Measurements from ENCODE around the gene LCE1F. TPM values are rescaled to one million over a fixed set of nuclear protein-coding genes. Genes with fewer than 3 reads are reported as not detected.

Gene LCE1F
- polyA plus RNA-seq, 5 donors, result not detected

DNA sequence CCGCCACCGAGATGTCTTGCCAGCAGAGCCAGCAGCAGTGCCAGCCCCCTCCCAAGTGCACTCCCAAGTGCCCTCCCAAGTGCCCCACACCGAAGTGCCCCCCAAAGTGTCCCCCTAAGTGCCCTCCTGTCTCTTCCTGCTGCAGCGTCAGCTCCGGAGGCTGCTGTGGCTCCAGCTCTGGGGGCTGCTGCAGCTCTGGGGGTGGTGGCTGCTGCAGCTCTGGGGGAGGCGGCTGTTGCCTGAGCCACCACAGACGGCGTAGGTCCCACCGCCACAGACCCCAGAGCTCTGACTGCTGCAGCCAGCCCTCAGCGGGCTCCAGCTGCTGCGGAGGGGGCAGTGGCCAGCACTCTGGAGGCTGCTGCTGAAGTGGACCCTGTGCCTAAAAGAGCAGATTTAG is 1.4 kb downstream of the LCE1F start:
- DNase-seq, result no peak

DNA sequence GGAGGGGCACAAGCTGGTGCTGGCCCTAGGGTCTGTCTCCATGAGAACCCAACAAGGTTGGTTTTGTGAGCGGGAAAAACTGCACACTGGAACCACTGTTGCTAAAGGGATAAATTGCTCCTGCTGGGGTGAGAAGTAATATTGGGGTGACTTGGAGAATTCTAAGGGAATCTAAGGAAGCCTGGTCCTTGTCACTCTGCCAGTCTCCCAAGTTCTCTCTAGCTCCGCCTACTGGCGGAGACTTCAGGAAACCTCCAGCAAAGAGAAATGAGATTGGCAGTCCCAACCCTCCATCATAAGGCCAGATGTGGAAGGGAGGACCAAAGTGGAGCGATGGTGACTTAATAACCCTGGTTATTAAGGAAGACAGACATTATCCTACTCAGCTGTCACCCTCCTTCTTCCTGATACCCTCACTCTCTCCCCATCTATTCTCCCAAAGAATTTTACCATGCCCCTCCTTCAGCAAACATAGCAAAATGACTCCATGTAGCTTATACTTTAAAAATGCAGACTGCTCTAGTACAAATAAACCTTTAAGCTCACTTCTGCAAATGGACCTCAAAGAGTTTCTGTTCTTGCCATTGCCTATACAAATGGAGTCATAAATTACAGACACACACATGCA is 2.7 kb downstream of the LCE1F start:
- DNase-seq, result no peak

DNA sequence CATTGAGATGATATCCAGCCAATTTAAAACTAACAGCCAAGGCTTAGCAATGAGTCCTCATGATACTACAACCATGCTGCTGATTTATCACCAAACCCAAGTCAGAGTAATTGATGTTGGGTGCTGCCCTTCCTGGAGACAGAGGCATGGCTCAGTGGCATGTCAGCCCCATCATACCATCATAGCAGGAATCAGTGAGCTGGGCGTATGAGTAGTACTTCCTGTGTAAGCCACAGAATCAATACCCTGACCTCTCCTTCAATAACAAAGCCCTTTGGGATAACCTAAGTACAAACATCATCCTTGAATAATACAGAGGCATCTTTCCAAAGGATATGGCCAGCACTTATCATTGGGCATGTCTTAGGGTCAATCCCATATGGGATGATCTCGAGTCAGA is 8.2 kb downstream of the LCE1F start:
- no peak for DNase-seq

DNA sequence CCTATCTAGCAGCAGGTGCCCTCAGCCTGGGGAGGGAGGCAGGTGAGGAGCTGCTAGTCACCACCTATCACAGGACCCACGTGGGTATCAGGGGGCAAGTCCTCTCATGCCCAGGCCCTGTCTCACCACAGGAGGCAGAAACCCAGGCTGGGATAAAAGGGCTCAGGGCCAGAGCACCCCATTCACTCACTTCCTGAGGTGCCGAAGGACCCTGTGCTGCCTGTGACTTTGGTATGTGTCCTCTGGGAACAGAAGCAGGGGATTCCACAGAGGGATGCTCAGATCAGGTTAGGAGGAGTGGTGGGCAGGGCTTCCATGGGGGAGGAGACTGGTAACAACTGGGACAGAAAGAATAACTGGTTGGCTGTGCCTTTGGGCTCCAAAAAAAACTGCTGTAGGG is 11.1 kb downstream of the LCE1F start, which contains the start of gene LCE1E:
Gene LCE1E, plus strand, starts transcription at position 181 of the 400 bp plus-strand sequence. CDS start 1,043 bp downstream, outside the sequence.
- no peak for DNase-seq

DNA sequence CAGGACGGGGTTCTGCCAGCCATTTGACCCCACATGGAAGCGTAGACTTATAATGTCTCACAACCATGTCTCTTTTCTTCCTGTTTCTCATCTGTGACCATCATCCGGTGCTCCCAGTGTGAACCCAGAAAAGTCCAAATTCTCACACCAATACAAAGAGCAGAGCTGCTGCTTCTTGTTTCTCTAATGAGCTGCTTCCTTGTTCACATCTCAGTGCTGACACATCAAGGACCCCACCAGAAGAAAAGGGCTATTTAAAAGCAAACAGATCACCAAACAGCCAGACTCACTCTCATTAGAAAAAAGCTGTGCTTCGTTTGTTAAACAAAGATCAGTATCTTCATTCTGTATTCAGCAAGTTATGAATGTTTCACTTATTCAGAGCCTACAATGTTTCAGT is 20.7 kb downstream of the LCE1F start:
- DNase-seq, result no peak

DNA sequence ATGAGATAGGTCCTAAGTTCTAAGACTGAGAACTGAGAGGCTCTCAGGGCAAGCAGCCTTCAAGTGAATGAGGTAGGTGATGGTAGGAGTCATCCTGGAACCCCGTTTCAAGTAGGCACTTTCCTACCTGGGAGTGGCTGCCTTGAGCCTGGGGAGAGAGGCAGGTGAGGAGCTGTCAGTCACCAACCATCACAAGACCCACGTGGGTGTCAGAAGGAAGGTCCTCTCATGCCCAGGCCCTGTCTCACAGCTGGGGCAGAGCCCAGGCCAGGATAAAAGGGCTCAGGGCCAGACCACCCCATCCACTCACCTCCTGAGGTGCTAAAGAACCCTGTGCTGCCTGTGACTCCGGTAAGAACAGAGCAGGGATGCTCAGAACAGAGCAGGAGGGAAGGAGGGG is 21.5 kb downstream of the LCE1F start, which contains the start of gene LCE1D:
Gene LCE1D, plus strand, starts transcription at position 301 of the 400 bp plus-strand sequence. CDS start 1,074 bp downstream, outside the sequence.
- DNase-seq, result no peak

DNA sequence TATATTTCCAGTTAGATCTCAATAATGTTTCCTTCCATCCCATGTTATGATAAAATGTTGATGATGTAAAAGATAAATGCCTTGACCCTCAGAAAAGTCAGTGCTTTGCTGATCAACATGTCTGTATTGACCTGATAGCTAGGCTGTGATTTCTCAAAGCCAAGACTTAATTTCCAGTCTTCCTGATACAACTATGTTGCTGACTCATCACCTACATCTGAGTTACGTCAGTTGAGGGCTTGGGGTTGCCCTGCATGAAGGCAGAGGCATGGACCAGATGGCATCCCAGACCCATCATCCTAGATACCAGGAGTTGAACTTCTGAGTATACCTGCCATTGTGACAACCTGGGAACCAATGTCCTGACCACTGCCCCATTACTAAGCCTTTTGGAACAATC is 26.4 kb downstream of the LCE1F start:
- no peak for DNase-seq

DNA sequence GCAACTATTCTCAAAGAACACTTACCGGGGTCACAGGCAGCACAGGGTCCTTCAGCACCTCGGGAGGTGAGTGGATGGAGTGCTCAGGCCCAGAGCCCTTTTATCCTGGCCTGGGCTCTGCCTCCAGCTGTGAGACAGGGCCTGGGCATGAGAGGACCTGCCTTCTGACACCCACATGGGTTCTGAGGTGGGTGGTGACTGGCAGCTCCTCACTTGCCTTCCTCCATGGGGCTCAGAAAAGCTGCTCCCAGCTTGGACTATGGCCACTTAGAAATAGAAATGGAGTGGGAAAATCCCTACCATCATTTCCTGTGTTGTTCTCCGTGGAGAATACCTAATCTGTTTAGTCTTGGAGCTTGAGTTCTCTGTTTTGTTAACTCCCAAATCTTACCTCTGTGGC is 31.6 kb downstream of the LCE1F start, which contains the start of gene LCE1C:
Gene LCE1C, minus strand, starts transcription at position 76 of the 400 bp plus-strand sequence. CDS start 1,173 bp downstream, outside the sequence.
- no peak for DNase-seq

DNA sequence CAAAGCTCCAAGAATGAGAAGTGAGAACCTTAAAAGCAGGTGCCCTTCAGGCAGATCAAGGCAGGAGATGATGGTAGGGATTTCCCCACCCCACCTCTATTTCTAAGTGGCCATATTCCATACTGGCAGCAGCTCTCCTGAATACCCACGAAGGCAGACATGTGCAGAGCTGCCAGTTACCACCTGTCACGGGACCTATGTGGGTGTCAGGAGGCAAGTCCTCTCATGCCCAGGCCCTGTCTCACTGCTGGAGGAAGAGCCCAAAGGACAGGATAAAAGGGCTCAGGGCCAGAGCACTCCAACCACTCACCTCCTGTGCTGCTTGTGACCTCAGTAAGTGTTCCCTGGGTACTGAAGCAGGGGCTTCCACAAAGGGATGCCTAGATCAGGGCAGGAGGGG is 36.1 kb downstream of the LCE1F start:
- no peak for DNase-seq

DNA sequence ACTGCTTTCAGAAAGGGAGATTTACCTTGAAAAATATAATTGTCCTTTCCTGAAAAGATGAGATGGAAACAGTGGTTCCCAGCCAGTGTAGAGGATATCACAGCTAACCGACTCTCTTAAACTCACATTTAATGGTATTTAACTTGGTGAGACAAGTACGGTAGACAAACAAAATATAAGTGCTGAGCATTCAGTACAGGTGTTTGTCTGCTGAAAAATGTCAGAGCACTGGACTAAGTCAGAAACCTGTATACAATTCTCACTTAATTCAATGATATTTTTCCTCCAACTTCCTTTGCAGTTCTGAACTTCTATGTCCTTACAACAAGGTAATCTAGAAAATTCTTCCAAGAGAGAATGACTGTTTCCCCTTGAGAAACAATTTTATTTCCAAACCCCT is 36.7 kb downstream of the LCE1F start, which contains the start of gene LCE1B:
Gene LCE1B, plus strand, starts transcription at position 301 of the 400 bp plus-strand sequence. CDS start 476 bp downstream, outside the sequence.
- no peak for DNase-seq

DNA sequence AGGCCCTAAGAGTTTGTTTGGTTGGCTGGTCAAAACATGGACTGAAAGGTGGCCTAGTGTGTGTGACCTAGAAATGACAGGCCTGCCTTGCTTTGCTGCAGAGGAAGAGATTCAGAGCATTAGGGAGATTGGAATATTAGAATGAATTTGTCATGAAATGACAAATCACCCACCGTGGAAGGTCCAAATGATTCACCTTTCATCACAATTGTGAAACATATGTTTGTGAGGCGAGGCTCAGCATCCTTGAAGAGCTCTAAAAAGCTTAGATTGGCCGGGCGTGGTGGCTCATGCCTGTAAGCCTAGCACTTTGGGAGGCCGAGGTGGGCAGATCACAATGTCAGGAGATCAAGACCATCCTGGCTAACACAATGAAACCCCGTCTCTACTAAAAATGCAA is 42.4 kb downstream of the LCE1F start:
- DNase-seq, result no peak

DNA sequence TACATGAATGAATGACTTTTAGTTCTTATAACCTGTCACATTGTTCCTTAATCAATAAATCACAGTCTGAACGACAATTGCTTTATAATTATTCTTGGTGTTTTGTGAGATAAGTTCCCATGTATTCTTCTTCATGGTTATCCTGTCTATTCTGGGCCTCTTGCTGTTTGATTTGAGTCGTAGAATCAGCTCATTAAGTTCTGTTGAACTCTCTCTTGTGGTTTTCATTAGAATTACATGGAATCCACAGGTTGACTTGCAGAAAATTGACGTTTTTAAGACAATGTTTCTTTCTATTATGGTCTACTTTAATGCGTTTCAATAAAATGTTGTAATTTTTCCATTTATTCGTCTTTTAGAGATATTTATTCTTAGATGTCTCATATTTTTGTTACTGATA is 48.4 kb downstream of the LCE1F start:
- no peak for DNase-seq

DNA sequence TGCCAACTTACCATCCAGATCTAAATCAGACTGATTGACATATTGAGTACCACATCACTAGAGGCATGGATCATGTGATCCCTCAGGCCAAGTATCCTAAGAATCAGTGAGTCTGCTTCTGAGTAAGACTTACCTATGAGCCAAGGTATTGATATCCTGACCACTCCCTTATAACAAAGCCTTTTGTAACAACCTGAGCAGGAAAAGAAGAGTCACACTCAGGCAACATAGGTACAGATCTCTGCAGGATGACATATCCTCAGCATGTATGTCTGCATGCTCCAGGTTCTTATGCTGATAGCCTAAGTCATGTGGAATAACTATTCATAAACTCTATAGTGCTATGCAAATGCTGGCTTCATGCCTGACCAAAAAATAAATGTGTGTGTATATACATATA is 50.0 kb downstream of the LCE1F start:
- no peak for DNase-seq

Other genes starting within 250 kb of the LCE1F start
- gene LCE3E, start 208.4 kb upstream of the LCE1F start, polyA plus RNA-seq (ENCODE audit: insufficient read depth in 1 of 5, insufficient read length in 5 of 5, low replicate concordance in 1 of 5), result not detected
- gene LCE3D, start 194.6 kb upstream of the LCE1F start, polyA plus RNA-seq (ENCODE audit: insufficient read depth in 1 of 5, insufficient read length in 5 of 5, low replicate concordance in 1 of 5), result not detected
- gene LCE3C, start 174.9 kb upstream of the LCE1F start, polyA plus RNA-seq (ENCODE audit: insufficient read depth in 1 of 5, insufficient read length in 5 of 5, low replicate concordance in 1 of 5), result not detected
- gene LCE3B, start 161.3 kb upstream of the LCE1F start, polyA plus RNA-seq (ENCODE audit: insufficient read depth in 1 of 5, insufficient read length in 5 of 5, low replicate concordance in 1 of 5), result not detected
- not detected for gene LCE3A, start 152.0 kb upstream of the LCE1F start, polyA plus RNA-seq (ENCODE audit: insufficient read depth in 1 of 5, insufficient read length in 5 of 5, low replicate concordance in 1 of 5)
- gene LCE2D, start 111.8 kb upstream of the LCE1F start, polyA plus RNA-seq (ENCODE audit: insufficient read depth in 1 of 5, insufficient read length in 5 of 5, low replicate concordance in 1 of 5), result not detected
- not detected for gene LCE2C, start 99.9 kb upstream of the LCE1F start, polyA plus RNA-seq (ENCODE audit: insufficient read depth in 1 of 5, insufficient read length in 5 of 5, low replicate concordance in 1 of 5)
- not detected for gene LCE2B, start 89.0 kb upstream of the LCE1F start, polyA plus RNA-seq (ENCODE audit: insufficient read depth in 1 of 5, insufficient read length in 5 of 5, low replicate concordance in 1 of 5)
- not detected for gene LCE2A, start 76.8 kb upstream of the LCE1F start, polyA plus RNA-seq (ENCODE audit: insufficient read depth in 1 of 5, insufficient read length in 5 of 5, low replicate concordance in 1 of 5)
- gene LCE4A, start 67.0 kb upstream of the LCE1F start, polyA plus RNA-seq (ENCODE audit: insufficient read depth in 1 of 5, insufficient read length in 5 of 5, low replicate concordance in 1 of 5), result not detected
- not detected for gene KPRP, start 17.1 kb upstream of the LCE1F start, polyA plus RNA-seq (ENCODE audit: insufficient read depth in 1 of 5, insufficient read length in 5 of 5, low replicate concordance in 1 of 5)
- gene LCE1E, start 11.1 kb downstream of the LCE1F start, polyA plus RNA-seq (ENCODE audit: insufficient read depth in 1 of 5, insufficient read length in 5 of 5, low replicate concordance in 1 of 5), result not detected
- not detected for gene LCE1D, start 21.6 kb downstream of the LCE1F start, polyA plus RNA-seq (ENCODE audit: insufficient read depth in 1 of 5, insufficient read length in 5 of 5, low replicate concordance in 1 of 5)
- not detected for gene LCE1C, start 31.5 kb downstream of the LCE1F start, polyA plus RNA-seq (ENCODE audit: insufficient read depth in 1 of 5, insufficient read length in 5 of 5, low replicate concordance in 1 of 5)
- gene LCE1B, start 36.8 kb downstream of the LCE1F start, polyA plus RNA-seq (ENCODE audit: insufficient read depth in 1 of 5, insufficient read length in 5 of 5, low replicate concordance in 1 of 5), result not detected
- not detected for gene LCE1A, start 52.3 kb downstream of the LCE1F start, polyA plus RNA-seq (ENCODE audit: insufficient read depth in 1 of 5, insufficient read length in 5 of 5, low replicate concordance in 1 of 5)
- gene LCE6A, start 67.7 kb downstream of the LCE1F start, polyA plus RNA-seq (ENCODE audit: insufficient read depth in 1 of 5, insufficient read length in 5 of 5, low replicate concordance in 1 of 5), result not detected
- gene LCE7A, start 84.9 kb downstream of the LCE1F start, polyA plus RNA-seq (ENCODE audit: insufficient read depth in 1 of 5, insufficient read length in 5 of 5, low replicate concordance in 1 of 5), result not detected
- not detected for gene SMCP, start 103.2 kb downstream of the LCE1F start, polyA plus RNA-seq (ENCODE audit: insufficient read depth in 1 of 5, insufficient read length in 5 of 5, low replicate concordance in 1 of 5)
- not detected for gene IVL, start 133.4 kb downstream of the LCE1F start, polyA plus RNA-seq (ENCODE audit: insufficient read depth in 1 of 5, insufficient read length in 5 of 5, low replicate concordance in 1 of 5)
- gene SPRR5, start 172.1 kb downstream of the LCE1F start, polyA plus RNA-seq (ENCODE audit: insufficient read depth in 1 of 5, insufficient read length in 5 of 5, low replicate concordance in 1 of 5), result not detected
- gene SPRR4, start 195.5 kb downstream of the LCE1F start, polyA plus RNA-seq (ENCODE audit: insufficient read depth in 1 of 5, insufficient read length in 5 of 5, low replicate concordance in 1 of 5), result not detected
- gene SPRR1A, start 208.9 kb downstream of the LCE1F start, polyA plus RNA-seq (ENCODE audit: insufficient read depth in 1 of 5, insufficient read length in 5 of 5, low replicate concordance in 1 of 5), result not detected
- under 1 TPM in 3 of 5 donors, not detected in 2; 0.21 to 0.42 (median 0.27) TPM for gene SPRR3, start 226.6 kb downstream of the LCE1F start, polyA plus RNA-seq (ENCODE audit: insufficient read depth in 1 of 5, insufficient read length in 5 of 5, low replicate concordance in 1 of 5)

All from right lung (tissue), 5 donors.